ENCODE results near the gene ZRSR2. TPM values are rescaled to one million over a fixed set of nuclear protein-coding genes. Genes with fewer than 3 reads are reported as not detected.

The ZRSR2 gene
- polyA plus RNA-seq, 1 of the 3 experiments (the other 2 are of a cell fraction) = 14.3 TPM

- H3K4me1 ChIP-seq (ENCODE audit: control insufficient read depth in 1 of 2, insufficient read depth in 2 of 2, low read depth in 1 of 2, low read length in 1 of 2) = no peaks in the 10 kb centered on the region; a peak in 2 of 4 replicates
- peak; percentile 59 for DNase-seq
- H3K27me3 ChIP-seq (ENCODE audit: insufficient read depth) = no peaks in the 10 kb centered on the region
- H3K27ac ChIP-seq (ENCODE audit: low read depth in 2 of 2, low read length in 1 of 2) = no peak overlapping the region; a peak in 1 of 4 replicates
- CTCF ChIA-PET = interaction anchor here (0.7 to 2.7 kb wide), 12 partner anchors 8 to 629 kb away, joined by 3 to 11 read pairs (median 4); partner anchors contain the start of genes AP1S2 and CA5B
- H3K4me3 ChIP-seq (ENCODE audit: low read depth in 2 of 2, low read length in 1 of 2) = no peak overlapping the region
- TF ChIP-seq TEAD4 (IDR thresholded peaks at IDR 0.05; ENCODE audit: borderline replicate concordance, insufficient read depth) (no peak), EP300 (IDR thresholded peaks at IDR 0.05; ENCODE audit: borderline replicate concordance in 1 of 2, low read depth in 1 of 2, low read length in 1 of 2) (no peak), USF1 (IDR thresholded peaks at IDR 0.05; ENCODE audit: borderline replicate concordance, low read depth) (no peak), FOXM1 (IDR thresholded peaks at IDR 0.05; ENCODE audit: low read depth) (no peak), RCOR1 (IDR thresholded peaks at IDR 0.05; ENCODE audit: low read length) (no peak), RAD21 (IDR thresholded peaks at IDR 0.05; ENCODE audit: low read length) (peak; percentile 61), POLR2AphosphoS5 (IDR thresholded peaks at IDR 0.05; ENCODE audit: low read depth, low read length) (no peak), GATA2 (CRISPR knock-in tag; IDR thresholded peaks at IDR 0.05) (no peak), PBX3 (IDR thresholded peaks at IDR 0.05) (no peak), SMC3 (IDR thresholded peaks at IDR 0.05; ENCODE audit: low read depth, low read length) (peak; percentile 40), CTCF (IDR thresholded peaks at IDR 0.05) (peak; percentile 42), RFX5 (IDR thresholded peaks at IDR 0.05; ENCODE audit: low read length) (no peak)
- TF ChIP-seq, protein P1, sequence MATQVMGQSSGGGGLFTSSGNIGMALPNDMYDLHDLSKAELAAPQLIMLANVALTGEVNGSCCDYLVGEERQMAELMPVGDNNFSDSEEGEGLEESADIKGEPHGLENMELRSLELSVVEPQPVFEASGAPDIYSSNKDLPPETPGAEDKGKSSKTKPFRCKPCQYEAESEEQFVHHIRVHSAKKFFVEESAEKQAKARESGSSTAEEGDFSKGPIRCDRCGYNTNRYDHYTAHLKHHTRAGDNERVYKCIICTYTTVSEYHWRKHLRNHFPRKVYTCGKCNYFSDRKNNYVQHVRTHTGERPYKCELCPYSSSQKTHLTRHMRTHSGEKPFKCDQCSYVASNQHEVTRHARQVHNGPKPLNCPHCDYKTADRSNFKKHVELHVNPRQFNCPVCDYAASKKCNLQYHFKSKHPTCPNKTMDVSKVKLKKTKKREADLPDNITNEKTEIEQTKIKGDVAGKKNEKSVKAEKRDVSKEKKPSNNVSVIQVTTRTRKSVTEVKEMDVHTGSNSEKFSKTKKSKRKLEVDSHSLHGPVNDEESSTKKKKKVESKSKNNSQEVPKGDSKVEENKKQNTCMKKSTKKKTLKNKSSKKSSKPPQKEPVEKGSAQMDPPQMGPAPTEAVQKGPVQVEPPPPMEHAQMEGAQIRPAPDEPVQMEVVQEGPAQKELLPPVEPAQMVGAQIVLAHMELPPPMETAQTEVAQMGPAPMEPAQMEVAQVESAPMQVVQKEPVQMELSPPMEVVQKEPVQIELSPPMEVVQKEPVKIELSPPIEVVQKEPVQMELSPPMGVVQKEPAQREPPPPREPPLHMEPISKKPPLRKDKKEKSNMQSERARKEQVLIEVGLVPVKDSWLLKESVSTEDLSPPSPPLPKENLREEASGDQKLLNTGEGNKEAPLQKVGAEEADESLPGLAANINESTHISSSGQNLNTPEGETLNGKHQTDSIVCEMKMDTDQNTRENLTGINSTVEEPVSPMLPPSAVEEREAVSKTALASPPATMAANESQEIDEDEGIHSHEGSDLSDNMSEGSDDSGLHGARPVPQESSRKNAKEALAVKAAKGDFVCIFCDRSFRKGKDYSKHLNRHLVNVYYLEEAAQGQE (IDR thresholded peaks at IDR 0.05; ENCODE audit: low read depth, low read length) = no peak
- no peaks in the 10 kb centered on the region for H3K9me2 ChIP-seq
- no peak overlapping the region for H3K9ac ChIP-seq
- peaks cover 54 to 64% of the 10 kb centered on the region in 2 experiments for H3K36me3 ChIP-seq (replicated peaks in 1 of 2; ENCODE audit: control insufficient read depth in 1 of 2, insufficient read depth in 2 of 2, low read length in 1 of 2)
- no peaks in the 10 kb centered on the region for H3K9me3 ChIP-seq
- POLR2A ChIA-PET = interaction anchor here (0.5 kb wide), 1 partner anchor 99 kb away, joined by 3 read pairs; no protein-coding TSS in a partner anchor
- no peak overlapping the region for H2AFZ ChIP-seq (ENCODE audit: low read depth)
- H3K79me2 ChIP-seq (ENCODE audit: insufficient read depth) = no peaks in the 10 kb centered on the region
- H3F3A ChIP-seq (replicated peaks; ENCODE audit: insufficient read depth) = no peaks in the 10 kb centered on the region
- 72% methylated on average over 10 of the region's 10 CpGs for WGBS (ENCODE audit: low lambda C conversion rate)
- no peaks in the 10 kb centered on the region for H4K20me1 ChIP-seq (ENCODE audit: insufficient read depth)
- no peak overlapping the region for H3K4me2 ChIP-seq
Observed at GRCh38 chrX:15815779-15816437, 25.6 kb downstream of the ZRSR2 start.
